ENCODE data around the gene SYCE1.

DNA sequence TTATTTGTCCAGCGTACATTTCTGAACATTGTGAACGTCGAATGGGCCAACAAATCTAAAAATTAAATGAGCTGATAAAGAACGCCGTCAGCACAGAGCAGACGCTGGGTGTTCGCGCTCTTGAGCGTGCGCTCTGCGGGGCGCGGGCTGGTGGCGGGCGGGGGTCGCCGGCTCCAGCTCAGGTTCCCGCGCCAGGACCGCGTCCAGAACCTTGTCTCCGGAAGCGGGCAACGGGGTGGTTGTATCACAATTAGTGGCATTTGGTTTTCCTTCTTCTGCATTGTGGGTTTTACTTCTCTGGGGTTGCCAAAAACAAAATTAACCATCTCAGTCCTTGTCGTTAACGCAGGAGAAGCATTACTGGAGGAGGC lies 35.8 kb downstream of the SYCE1 start:
- TF ChIP-seq, protein P1, sequence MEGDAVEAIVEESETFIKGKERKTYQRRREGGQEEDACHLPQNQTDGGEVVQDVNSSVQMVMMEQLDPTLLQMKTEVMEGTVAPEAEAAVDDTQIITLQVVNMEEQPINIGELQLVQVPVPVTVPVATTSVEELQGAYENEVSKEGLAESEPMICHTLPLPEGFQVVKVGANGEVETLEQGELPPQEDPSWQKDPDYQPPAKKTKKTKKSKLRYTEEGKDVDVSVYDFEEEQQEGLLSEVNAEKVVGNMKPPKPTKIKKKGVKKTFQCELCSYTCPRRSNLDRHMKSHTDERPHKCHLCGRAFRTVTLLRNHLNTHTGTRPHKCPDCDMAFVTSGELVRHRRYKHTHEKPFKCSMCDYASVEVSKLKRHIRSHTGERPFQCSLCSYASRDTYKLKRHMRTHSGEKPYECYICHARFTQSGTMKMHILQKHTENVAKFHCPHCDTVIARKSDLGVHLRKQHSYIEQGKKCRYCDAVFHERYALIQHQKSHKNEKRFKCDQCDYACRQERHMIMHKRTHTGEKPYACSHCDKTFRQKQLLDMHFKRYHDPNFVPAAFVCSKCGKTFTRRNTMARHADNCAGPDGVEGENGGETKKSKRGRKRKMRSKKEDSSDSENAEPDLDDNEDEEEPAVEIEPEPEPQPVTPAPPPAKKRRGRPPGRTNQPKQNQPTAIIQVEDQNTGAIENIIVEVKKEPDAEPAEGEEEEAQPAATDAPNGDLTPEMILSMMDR (conservative IDR thresholded peaks at IDR 0.05; ENCODE audit: low read length) = no peak
- no peak for TF ChIP-seq EZH2phosphoT487 (IDR thresholded peaks at IDR 0.05; ENCODE audit: borderline replicate concordance, low read depth, low read length)
